RWPE1 (cell line): ENCODE measurements around the gene ADPGK.
"Not testable (repeated sequence)": the region's sequence is repeated elsewhere in the genome, so short reads cannot be mapped to it uniquely, and the experiment has no call there.

Source experiments
- CTCF ChIA-PET: fragments of 350-600 bp; sonication (Branson Sonifier 250); formaldehyde crosslinking; extraction: SDS; loops from one replicate; lab custom pipeline; 2021; lab: Yijun Ruan, JAX
- POLR2A ChIA-PET: fragments of 400-600 bp; formaldehyde crosslinking; extraction: SDS; loops from one replicate; lab custom pipeline; 2020; ENCODE audit warnings: antibody characterized with exemption; ENCODE audit not compliant: low non-redundant PET; lab: Yijun Ruan, JAX
- DNase-seq: peaks from one replicate; pipeline ENCODE4 v3.0.0; 2012; ENCODE audit warnings: low spot score
- H3K27ac ChIP-seq: fragments of 450-650 bp; 2 replicates; pipeline ENCODE4 v1.5.1; 2017
- TF ChIP-seq, protein P1 (sequence below): fragments of 450-650 bp; conservative IDR thresholded peaks from 2 replicates; pipeline ENCODE4 v1.5.1; 2017; ENCODE audit warnings: low read depth, mild to moderate bottlenecking

ADPGK gene

DNA sequence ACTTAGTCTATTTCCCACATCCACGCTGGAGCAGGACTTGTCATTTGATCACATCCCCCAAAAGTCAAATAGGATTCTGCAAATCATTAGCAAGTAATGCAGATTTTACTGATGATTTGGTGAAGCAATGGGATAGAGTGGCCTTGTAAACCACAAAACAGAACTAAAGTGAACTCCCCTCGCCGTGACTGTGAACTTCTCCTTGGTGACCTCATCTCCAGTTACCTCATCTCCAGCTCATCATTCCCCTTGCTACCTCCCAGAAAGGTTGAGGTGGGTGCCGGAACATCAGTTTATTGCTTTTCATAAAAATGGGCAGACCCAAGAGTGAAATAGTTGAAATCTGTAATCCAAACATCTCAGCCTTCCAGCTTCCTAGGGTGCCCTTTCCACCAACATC lies 36.7 kb upstream of the ADPGK start:
- TF ChIP-seq, protein P1, sequence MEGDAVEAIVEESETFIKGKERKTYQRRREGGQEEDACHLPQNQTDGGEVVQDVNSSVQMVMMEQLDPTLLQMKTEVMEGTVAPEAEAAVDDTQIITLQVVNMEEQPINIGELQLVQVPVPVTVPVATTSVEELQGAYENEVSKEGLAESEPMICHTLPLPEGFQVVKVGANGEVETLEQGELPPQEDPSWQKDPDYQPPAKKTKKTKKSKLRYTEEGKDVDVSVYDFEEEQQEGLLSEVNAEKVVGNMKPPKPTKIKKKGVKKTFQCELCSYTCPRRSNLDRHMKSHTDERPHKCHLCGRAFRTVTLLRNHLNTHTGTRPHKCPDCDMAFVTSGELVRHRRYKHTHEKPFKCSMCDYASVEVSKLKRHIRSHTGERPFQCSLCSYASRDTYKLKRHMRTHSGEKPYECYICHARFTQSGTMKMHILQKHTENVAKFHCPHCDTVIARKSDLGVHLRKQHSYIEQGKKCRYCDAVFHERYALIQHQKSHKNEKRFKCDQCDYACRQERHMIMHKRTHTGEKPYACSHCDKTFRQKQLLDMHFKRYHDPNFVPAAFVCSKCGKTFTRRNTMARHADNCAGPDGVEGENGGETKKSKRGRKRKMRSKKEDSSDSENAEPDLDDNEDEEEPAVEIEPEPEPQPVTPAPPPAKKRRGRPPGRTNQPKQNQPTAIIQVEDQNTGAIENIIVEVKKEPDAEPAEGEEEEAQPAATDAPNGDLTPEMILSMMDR: no peak
- no peak overlapping the region for H3K27ac ChIP-seq
- ChIA-PET POLR2A (no interaction called here), CTCF (no interaction called here)
- DNase-seq: no peak

DNA sequence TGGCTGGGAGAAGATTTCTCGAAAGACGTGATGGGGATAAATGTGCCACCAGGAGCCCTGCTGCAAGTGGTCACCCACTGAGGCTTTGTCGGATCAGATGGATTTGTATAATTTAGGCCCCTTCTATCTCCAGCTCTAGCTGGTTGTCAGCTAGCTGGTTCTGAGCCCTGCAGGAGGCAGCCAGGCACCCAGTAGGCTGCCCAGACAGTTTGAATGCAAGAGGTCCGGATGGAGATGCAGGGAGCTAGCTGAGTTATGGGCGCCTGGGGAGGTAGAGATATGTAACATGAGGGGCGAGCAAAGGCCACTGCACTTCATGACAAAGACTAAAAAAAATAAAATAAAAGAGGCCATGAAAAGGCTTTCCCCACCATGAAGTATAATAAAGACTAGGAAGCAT lies 35.1 kb upstream of the ADPGK start:
- ChIA-PET CTCF (no interaction called here), POLR2A (no interaction called here)
- H3K27ac ChIP-seq: no peak overlapping the region
- TF ChIP-seq, protein P1: no peak
- DNase-seq: no peak

DNA sequence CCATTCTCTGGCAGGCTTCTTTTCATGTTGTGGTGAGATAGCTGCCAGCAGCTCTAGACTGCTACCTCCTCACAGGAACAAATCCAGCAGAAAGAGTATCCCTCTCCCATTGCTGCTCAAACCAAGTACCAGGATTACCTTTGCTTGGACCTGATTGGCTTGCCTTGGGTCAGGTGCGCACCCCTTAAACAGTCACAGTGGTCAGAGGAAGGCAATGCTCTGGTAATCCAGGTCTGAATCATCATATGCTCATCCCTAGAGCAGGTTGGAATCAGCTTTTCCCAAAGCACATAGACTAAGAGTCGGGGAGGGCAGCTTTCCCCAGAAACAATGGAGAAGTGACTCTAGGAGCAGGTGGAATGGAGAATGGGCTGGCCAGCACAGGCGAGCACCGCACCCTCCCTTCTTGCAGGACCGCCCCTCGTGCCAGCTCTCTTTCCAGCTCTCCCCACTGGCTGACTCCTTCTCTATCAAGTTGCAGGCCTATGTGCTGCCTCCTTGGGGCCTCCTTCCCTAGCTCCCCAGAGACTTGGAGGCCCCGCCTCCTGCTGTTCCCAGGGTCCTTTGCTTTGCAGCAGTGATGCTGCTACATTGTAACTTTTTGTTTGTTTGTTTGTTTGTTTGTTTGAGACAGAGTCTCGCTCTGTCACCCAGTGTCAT lies 29.9 kb upstream of the ADPGK start:
- ChIA-PET POLR2A (no interaction called here), CTCF (interaction anchor here (0.6 kb wide), 2 partner anchors 16 to 314 kb away, joined by 3 read pairs; no protein-coding TSS in a partner anchor)
- no peak overlapping the region for H3K27ac ChIP-seq
- TF ChIP-seq, protein P1: no peak
- DNase-seq: peak; percentile 30

DNA sequence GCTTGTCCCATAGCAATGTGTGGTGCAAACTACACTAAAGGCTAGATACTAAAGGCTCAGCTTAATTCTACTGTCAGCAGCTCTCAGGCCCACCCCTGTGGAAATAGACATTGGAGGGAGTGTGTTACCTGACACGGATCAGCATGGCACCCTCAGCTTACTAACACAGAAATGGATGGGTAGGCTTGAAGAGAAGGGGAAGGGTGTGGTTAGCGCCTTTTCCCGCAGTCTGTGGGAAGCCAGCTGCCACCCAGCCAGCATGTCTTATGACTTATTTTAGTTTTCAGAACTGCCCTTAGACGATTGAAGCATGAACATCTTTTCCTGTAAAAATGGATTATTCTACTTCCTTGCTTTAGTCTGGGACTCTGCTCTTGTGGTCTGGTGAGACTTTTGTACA lies 25.8 kb upstream of the ADPGK start:
- DNase-seq: no peak
- TF ChIP-seq, protein P1: no peak
- no peak overlapping the region for H3K27ac ChIP-seq
- ChIA-PET POLR2A (no interaction called here), CTCF (interaction anchor here (0.5 to 1.1 kb wide), 2 partner anchors 16 to 273 kb away, joined by 3 read pairs; no protein-coding TSS in a partner anchor)

DNA sequence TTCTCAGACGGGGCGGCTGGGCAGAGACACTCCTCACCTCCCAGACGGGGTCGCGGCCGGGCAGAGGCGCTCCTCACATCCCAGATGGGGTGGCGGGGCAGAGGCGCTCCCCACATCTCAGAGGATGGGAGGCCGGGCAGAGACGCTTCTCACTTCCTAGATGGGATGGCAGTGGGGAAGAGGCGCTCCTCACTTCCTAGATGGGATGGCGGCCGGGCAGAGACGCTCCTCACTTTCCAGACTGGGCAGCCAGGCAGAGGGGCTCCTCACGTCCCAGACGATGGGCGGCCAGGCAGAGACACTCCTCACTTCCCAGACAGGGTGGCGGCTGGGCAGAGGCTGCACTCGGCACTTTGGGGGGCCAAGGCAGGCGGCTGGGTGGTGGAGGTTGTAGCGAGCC lies 23.8 kb upstream of the ADPGK start:
- POLR2A ChIA-PET, DNase-seq, H3K27ac ChIP-seq, CTCF ChIA-PET: not testable (repeated sequence)

DNA sequence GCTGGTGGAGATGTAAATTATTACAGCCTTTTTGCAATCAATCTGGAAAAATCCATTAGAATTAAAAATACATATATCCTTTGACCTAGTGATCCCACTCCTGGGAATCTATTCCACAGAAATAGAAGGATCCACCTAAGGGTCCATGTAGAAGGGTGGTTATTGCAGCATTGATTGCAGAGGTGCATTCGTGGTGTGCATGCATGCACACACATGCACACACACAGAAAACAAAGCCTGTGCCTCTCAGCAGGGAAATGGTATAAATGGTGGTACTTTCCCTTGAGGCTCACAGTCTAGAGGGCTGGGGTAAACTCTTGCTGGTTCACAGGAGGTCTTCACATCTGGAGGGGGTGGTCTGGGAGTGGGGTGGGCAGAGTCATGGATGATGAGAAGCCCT lies 19.4 kb upstream of the ADPGK start:
- TF ChIP-seq, protein P1: no peak
- POLR2A ChIA-PET: no interaction called here
- H3K27ac ChIP-seq: no peak overlapping the region
- CTCF ChIA-PET: interaction anchor here (0.5 kb wide), 1 partner anchor 215 kb away, joined by 3 read pairs; no protein-coding TSS in a partner anchor
- no peak for DNase-seq

DNA sequence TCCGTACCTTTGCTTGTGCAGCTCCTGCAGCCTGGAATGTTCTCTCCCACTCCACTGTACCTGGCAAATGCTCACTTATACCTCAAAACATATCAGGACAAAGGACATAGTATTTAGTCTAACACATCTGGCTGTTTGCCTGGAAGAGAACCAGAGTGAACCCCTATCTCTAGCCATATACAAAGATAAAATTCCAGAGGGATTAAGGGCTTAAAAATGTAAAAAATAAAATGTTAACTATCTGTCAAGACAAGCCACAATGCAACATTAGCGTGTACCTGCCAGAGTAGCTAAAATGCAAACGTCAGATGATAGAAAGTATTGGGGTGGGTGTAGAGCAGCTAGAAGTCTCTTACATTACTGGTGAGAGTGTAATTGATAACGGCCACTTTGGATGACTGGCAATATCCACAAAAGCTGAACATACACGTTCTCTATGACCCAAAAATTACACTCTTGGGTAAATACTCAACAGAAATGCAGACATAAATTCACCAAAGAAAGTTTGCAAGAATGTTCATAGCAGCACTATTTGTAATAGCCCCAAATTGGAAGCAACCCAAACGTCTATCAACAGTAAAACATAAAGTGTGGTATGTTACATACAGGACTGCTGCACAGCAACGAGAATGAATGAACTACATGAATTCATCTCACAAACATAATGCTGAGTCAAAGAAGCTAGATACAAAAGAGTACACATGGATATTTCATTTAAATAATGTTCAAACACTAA lies 18.2 kb upstream of the ADPGK start:
- no peak overlapping the region for H3K27ac ChIP-seq
- no peak for DNase-seq
- TF ChIP-seq, protein P1: no peak
- ChIA-PET CTCF (no interaction called here), POLR2A (no interaction called here)
